IPS-18a (cell line): ENCODE measurements around the gene MSH5.
A peak's percentile ranks its signal among the peaks of the same experiment; 100 is the strongest.

Experiments
- H3K27ac ChIP-seq: one replicate; pipeline ENCODE4 v1.5.1; 2013; ENCODE audit warnings: low read length
- H3K27me3 ChIP-seq: one replicate; pipeline ENCODE4 v1.6.1; 2013; ENCODE audit warnings: mild to moderate bottlenecking, low read length; ENCODE audit not compliant: control insufficient read depth, insufficient read depth
- H3K36me3 ChIP-seq: one replicate; pipeline ENCODE4 v1.6.1; 2013; ENCODE audit warnings: low read depth, low read length; ENCODE audit not compliant: control insufficient read depth
- H3K4me1 ChIP-seq: one replicate; pipeline ENCODE4 v1.6.1; 2013; ENCODE audit warnings: low read depth, low read length; ENCODE audit not compliant: control insufficient read depth
- H3K4me3 ChIP-seq: one replicate; pipeline ENCODE4 v1.5.1; 2013; ENCODE audit warnings: low read length
- H3K9ac ChIP-seq: one replicate; pipeline ENCODE4 v1.6.1; 2013; ENCODE audit warnings: mild to moderate bottlenecking, low read length, moderate library complexity
- H3K9me3 ChIP-seq: one replicate; pipeline ENCODE4 v1.6.1; 2013; ENCODE audit warnings: low read depth, low read length; ENCODE audit not compliant: control insufficient read depth

MSH5 gene

GRCh38 chr6:31750411-31751022, 10.7 kb downstream of the MSH5 start:
- no peaks in the 10 kb centered on the region for H3K27me3 ChIP-seq
- no peak overlapping the region for H3K27ac ChIP-seq
- H3K4me1 ChIP-seq: no peaks in the 10 kb centered on the region
- H3K9me3 ChIP-seq: no peaks in the 10 kb centered on the region
- peaks cover 3% of the 10 kb centered on the region for H3K36me3 ChIP-seq
- no peak overlapping the region for H3K9ac ChIP-seq
- H3K4me3 ChIP-seq: no peak overlapping the region

GRCh38 chr6:31752739-31753319, 13.0 kb downstream of the MSH5 start:
- Histone ChIP-seq H3K9ac (no peak overlapping the region), H3K27ac (no peak overlapping the region), H3K9me3 (no peaks in the 10 kb centered on the region)

GRCh38 chr6:31758281-31758680, 18.5 kb downstream of the MSH5 start:
- no peak overlapping the region for H3K27ac ChIP-seq
- no peak overlapping the region for H3K9ac ChIP-seq
- H3K4me1 ChIP-seq: peaks cover 3% of the 10 kb centered on the region
- H3K27me3 ChIP-seq: no peaks in the 10 kb centered on the region
- H3K9me3 ChIP-seq: no peaks in the 10 kb centered on the region
- H3K36me3 ChIP-seq: peaks cover 3% of the 10 kb centered on the region
- no peak overlapping the region for H3K4me3 ChIP-seq

More at GRCh38 chr6:31752739-31753319, 13.0 kb downstream of the MSH5 start:
- H3K4me3 ChIP-seq: no peak overlapping the region
- no peaks in the 10 kb centered on the region for H3K27me3 ChIP-seq
- H3K4me1 ChIP-seq: no peaks in the 10 kb centered on the region
- H3K36me3 ChIP-seq: peaks cover 2% of the 10 kb centered on the region

GRCh38 chr6:31760790-31761189, 21.0 kb downstream of the MSH5 start:
- H3K9me3 ChIP-seq: no peaks in the 10 kb centered on the region
- peaks cover 3% of the 10 kb centered on the region for H3K36me3 ChIP-seq

GRCh38 chr6:31761343-31761742, 21.5 kb downstream of the MSH5 start:
- H3K9ac ChIP-seq: no peak overlapping the region
- no peaks in the 10 kb centered on the region for H3K27me3 ChIP-seq
- no peak overlapping the region for H3K27ac ChIP-seq
- H3K4me3 ChIP-seq: no peak overlapping the region
- H3K9me3 ChIP-seq: no peaks in the 10 kb centered on the region
- H3K4me1 ChIP-seq: peaks cover 7% of the 10 kb centered on the region
- H3K36me3 ChIP-seq: peaks cover 3% of the 10 kb centered on the region

More at GRCh38 chr6:31760790-31761189, 21.0 kb downstream of the MSH5 start:
- Histone ChIP-seq H3K27me3 (no peaks in the 10 kb centered on the region), H3K4me3 (no peak overlapping the region), H3K4me1 (peaks cover 7% of the 10 kb centered on the region), H3K9ac (no peak overlapping the region), H3K27ac (no peak overlapping the region)

- peaks cover 7% of the 10 kb centered on the region for H3K4me1 ChIP-seq
- H3K9me3 ChIP-seq: no peaks in the 10 kb centered on the region
- H3K4me3 ChIP-seq: no peak within 1 kb of the TSS
- H3K9ac ChIP-seq: no peak within 1 kb of the TSS
- no peak within 1 kb of the TSS for H3K27ac ChIP-seq
- peaks cover 3% of the 10 kb centered on the region for H3K36me3 ChIP-seq
- no peaks in the 10 kb centered on the region for H3K27me3 ChIP-seq
Measured at GRCh38 chr6:31762356-31762755, 22.6 kb downstream of the MSH5 start, which contains the start of gene SAPCD1. SAPCD1 (plus strand) TSS chr6:31762656; CDS start chr6:31763055, 399 bp downstream.

GRCh38 chr6:31762878-31763618, 23.2 kb downstream of the MSH5 start:
- Histone ChIP-seq H3K4me3 (no peak overlapping the region), H3K4me1 (peaks cover 7% of the 10 kb centered on the region), H3K27me3 (no peaks in the 10 kb centered on the region), H3K36me3 (peaks cover 3% of the 10 kb centered on the region), H3K9me3 (no peaks in the 10 kb centered on the region), H3K9ac (no peak overlapping the region), H3K27ac (no peak overlapping the region)

- H3K9me3 ChIP-seq: no peaks in the 10 kb centered on the region
- no peak overlapping the region for H3K9ac ChIP-seq
- H3K4me3 ChIP-seq: no peak overlapping the region
- H3K36me3 ChIP-seq: peaks cover 3% of the 10 kb centered on the region
- peaks cover 7% of the 10 kb centered on the region for H3K4me1 ChIP-seq
- H3K27ac ChIP-seq: no peak overlapping the region
- no peaks in the 10 kb centered on the region for H3K27me3 ChIP-seq
Measured at GRCh38 chr6:31763619-31763940, 23.8 kb downstream of the MSH5 start.

GRCh38 chr6:31764198-31764597, 24.4 kb downstream of the MSH5 start:
- Histone ChIP-seq H3K27me3 (no peaks in the 10 kb centered on the region), H3K4me3 (no peak overlapping the region), H3K4me1 (peaks cover 7% of the 10 kb centered on the region), H3K36me3 (peaks cover 3% of the 10 kb centered on the region), H3K27ac (no peak overlapping the region), H3K9me3 (no peaks in the 10 kb centered on the region), H3K9ac (no peak overlapping the region)

GRCh38 chr6:31765559-31765909, 25.7 kb downstream of the MSH5 start:
- Histone ChIP-seq H3K27me3 (no peaks in the 10 kb centered on the region), H3K9ac (no peak overlapping the region), H3K9me3 (no peaks in the 10 kb centered on the region), H3K4me3 (no peak overlapping the region), H3K27ac (no peak overlapping the region), H3K4me1 (peaks cover 7% of the 10 kb centered on the region), H3K36me3 (peaks cover 3% of the 10 kb centered on the region)

- Histone ChIP-seq H3K4me1 (peaks cover 7% of the 10 kb centered on the region), H3K4me3 (peak overlapping the region; percentile 32), H3K9ac (no peak overlapping the region), H3K36me3 (peaks cover 3% of the 10 kb centered on the region), H3K27ac (no peak overlapping the region), H3K9me3 (no peaks in the 10 kb centered on the region), H3K27me3 (no peaks in the 10 kb centered on the region)
Measured at GRCh38 chr6:31765910-31766794, 26.3 kb downstream of the MSH5 start.
